ENCODE data around the gene ZDHHC22.

Gene ZDHHC22

DNA sequence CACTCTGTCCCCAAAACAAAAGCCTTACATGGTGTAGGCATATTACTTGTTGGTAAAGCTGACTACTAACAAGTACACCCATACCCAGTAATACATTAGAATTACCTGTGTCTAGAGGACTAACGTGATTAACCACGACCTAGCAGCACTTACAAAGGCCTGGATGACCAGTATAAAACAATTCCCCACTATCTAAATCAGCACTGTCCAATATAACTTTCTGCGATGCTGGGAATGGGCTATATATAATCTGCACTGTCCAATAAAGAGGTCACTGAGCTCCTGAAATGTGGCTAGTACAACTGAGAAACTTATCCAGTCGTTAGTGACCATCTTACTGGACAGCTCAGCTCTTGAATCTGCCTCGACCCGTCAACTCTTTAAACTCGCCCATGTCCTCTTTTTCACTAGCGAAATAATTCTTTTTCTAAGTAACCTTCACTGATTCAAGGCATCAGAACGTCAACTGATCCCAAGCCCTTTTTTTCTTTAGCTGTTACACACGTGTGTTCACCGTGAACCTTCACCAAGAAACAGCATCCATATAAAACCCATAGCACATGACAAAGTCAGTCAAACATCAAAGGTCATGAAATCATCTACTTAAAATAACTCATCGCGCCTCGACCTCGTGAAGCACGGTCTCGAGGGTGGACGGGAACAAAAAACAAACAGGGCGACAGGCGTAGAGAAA, 44.4 kb downstream of the ZDHHC22 start:
- H3K36me3 ChIP-seq (ENCODE audit: low read length) = no peaks in the 10 kb centered on the region

DNA sequence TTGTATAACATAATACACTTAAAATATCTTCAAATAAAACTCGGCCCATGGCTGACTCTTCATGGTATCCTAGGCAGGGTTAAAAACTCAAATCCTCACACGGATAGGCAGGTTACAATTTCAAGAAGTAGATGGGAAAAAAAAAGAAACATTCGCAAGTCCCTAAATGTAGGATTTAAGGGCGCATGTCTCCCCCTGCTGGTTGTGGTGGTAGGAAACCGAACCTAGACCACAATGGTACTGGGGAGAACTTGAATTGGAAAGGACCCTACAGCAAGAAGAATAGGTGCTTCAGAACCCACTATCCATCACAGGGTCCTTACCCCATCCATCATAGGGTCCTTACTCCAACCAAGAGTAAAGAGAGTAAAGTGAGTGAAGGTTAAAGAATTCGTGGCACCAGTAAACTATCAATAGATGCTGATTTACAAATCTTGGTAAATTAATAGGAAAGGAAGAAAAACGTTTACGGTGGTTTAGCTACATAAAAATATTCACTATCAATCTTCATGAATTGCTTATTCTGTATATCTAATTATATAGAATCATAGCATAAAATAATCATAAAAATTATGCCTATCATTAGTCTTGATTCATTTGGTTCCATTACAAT, 46.8 kb downstream of the ZDHHC22 start:
- TF ChIP-seq, protein P1, sequence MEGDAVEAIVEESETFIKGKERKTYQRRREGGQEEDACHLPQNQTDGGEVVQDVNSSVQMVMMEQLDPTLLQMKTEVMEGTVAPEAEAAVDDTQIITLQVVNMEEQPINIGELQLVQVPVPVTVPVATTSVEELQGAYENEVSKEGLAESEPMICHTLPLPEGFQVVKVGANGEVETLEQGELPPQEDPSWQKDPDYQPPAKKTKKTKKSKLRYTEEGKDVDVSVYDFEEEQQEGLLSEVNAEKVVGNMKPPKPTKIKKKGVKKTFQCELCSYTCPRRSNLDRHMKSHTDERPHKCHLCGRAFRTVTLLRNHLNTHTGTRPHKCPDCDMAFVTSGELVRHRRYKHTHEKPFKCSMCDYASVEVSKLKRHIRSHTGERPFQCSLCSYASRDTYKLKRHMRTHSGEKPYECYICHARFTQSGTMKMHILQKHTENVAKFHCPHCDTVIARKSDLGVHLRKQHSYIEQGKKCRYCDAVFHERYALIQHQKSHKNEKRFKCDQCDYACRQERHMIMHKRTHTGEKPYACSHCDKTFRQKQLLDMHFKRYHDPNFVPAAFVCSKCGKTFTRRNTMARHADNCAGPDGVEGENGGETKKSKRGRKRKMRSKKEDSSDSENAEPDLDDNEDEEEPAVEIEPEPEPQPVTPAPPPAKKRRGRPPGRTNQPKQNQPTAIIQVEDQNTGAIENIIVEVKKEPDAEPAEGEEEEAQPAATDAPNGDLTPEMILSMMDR (IDR thresholded peaks at IDR 0.05; ENCODE audit: insufficient read depth, low read length, poor library complexity, severe bottlenecking) = peak; percentile 67
- TF ChIP-seq EZH2phosphoT487 (conservative IDR thresholded peaks at IDR 0.05; ENCODE audit: low read length) = no peak
- H3K27ac ChIP-seq (ENCODE audit: low read depth, low read length) = no peak overlapping the region

More for the DNA sequence above, 44.4 kb downstream of the ZDHHC22 start:
- H3K4me2 ChIP-seq (ENCODE audit: low read depth, low read length, poor library complexity, severe bottlenecking) = peak overlapping the region; percentile 69
- peak overlapping the region; percentile 10 for H2AFZ ChIP-seq (ENCODE audit: low read depth, low read length, severe bottlenecking)
- 0 out of 2 replicates have a peak overlapping the region, but pooled peaks have one; percentile 8 for H3K27ac ChIP-seq (ENCODE audit: low read depth, low read length)
- TF ChIP-seq, protein P1 (IDR thresholded peaks at IDR 0.05; ENCODE audit: insufficient read depth, low read length, poor library complexity, severe bottlenecking) = no peak
- TF ChIP-seq EZH2phosphoT487 (conservative IDR thresholded peaks at IDR 0.05; ENCODE audit: low read length) = no peak
- H3K79me2 ChIP-seq (ENCODE audit: insufficient read depth, low read length) = no peaks in the 10 kb centered on the region
- peak overlapping the region; percentile 75 for H3K9ac ChIP-seq (ENCODE audit: low read length)
- H3F3A ChIP-seq (ENCODE audit: insufficient read depth) = peaks cover 6% of the 10 kb centered on the region
- H3K27me3 ChIP-seq (ENCODE audit: low read length) = no peaks in the 10 kb centered on the region
- no peaks in the 10 kb centered on the region for H3K9me3 ChIP-seq (ENCODE audit: insufficient read depth, low read length)
- H4K20me1 ChIP-seq (ENCODE audit: low read depth, low read length) = no peaks in the 10 kb centered on the region
- no peaks in the 10 kb centered on the region for H3K9me2 ChIP-seq (replicated peaks; ENCODE audit: insufficient read depth, low read length)
- peak overlapping the region; percentile 57 for H3K4me3 ChIP-seq (ENCODE audit: insufficient read depth, low read length, poor library complexity, severe bottlenecking)

DNA sequence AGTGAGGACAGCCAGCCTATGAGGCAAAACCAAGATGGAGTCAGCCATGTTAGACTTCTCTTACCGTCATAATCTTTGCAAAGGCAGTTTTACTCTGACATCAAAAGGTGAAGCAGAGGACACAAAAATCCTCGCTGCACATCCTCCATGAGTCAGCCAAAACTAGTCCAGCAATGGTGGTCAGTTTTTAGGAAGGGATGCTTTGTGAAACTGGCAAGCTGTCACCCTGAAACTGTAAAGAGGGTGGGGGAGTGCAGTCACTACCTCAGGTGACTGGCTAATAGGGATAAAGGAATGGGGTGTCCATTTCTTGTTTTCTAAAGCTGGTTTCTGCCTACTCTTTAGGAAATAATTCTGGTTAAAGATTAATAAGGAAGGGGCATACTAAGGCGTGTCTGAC, 48.9 kb downstream of the ZDHHC22 start:
- Histone ChIP-seq H3K79me2 (ENCODE audit: insufficient read depth, low read length) (no peaks in the 10 kb centered on the region), H2AFZ (ENCODE audit: low read depth, low read length, severe bottlenecking) (no peak overlapping the region), H3K27ac (ENCODE audit: low read depth, low read length) (no peak overlapping the region), H3K4me3 (ENCODE audit: insufficient read depth, low read length, poor library complexity, severe bottlenecking) (no peak overlapping the region), H3K36me3 (ENCODE audit: low read length) (no peaks in the 10 kb centered on the region), H3F3A (ENCODE audit: insufficient read depth) (peaks cover 6% of the 10 kb centered on the region), H3K9ac (ENCODE audit: low read length) (no peak overlapping the region), H3K4me2 (ENCODE audit: low read depth, low read length, poor library complexity, severe bottlenecking) (no peak overlapping the region), H3K9me2 (replicated peaks; ENCODE audit: insufficient read depth, low read length) (no peaks in the 10 kb centered on the region), H4K20me1 (ENCODE audit: low read depth, low read length) (no peaks in the 10 kb centered on the region), H3K9me3 (ENCODE audit: insufficient read depth, low read length) (peaks cover 10% of the 10 kb centered on the region; the same call in 1 of the 2 replicates), H3K27me3 (ENCODE audit: low read length) (no peaks in the 10 kb centered on the region)
- TF ChIP-seq EZH2phosphoT487 (conservative IDR thresholded peaks at IDR 0.05; ENCODE audit: low read length) = no peak
- TF ChIP-seq, protein P1 (IDR thresholded peaks at IDR 0.05; ENCODE audit: insufficient read depth, low read length, poor library complexity, severe bottlenecking) = no peak

More for the DNA sequence above, 46.8 kb downstream of the ZDHHC22 start:
- no peaks in the 10 kb centered on the region for H3K9me2 ChIP-seq (replicated peaks; ENCODE audit: insufficient read depth, low read length)
- H3K27me3 ChIP-seq (ENCODE audit: low read length) = no peaks in the 10 kb centered on the region
- H3K79me2 ChIP-seq (ENCODE audit: insufficient read depth, low read length) = no peaks in the 10 kb centered on the region
- H3K4me2 ChIP-seq (ENCODE audit: low read depth, low read length, poor library complexity, severe bottlenecking) = no peak overlapping the region
- peaks cover 6% of the 10 kb centered on the region for H3F3A ChIP-seq (ENCODE audit: insufficient read depth)
- no peak overlapping the region for H2AFZ ChIP-seq (ENCODE audit: low read depth, low read length, severe bottlenecking)
- peaks cover 10% of the 10 kb centered on the region; the same call in 1 of the 2 replicates for H3K9me3 ChIP-seq (ENCODE audit: insufficient read depth, low read length)
- H3K4me3 ChIP-seq (ENCODE audit: insufficient read depth, low read length, poor library complexity, severe bottlenecking) = no peak overlapping the region
- H3K36me3 ChIP-seq (ENCODE audit: low read length) = no peaks in the 10 kb centered on the region
- no peak overlapping the region for H3K9ac ChIP-seq (ENCODE audit: low read length)
- H4K20me1 ChIP-seq (ENCODE audit: low read depth, low read length) = no peaks in the 10 kb centered on the region
